H1 (cell line): ENCODE data around the gene RASSF9. TPM values are rescaled to one million over a fixed set of nuclear protein-coding genes. Genes with fewer than 3 reads are reported as not detected.

Experiments used
- CTCF ChIA-PET: fragments of 300-600 bp; sonication (Branson Sonifier 250); formaldehyde crosslinking; loops from one replicate; lab custom pipeline; 2021; ENCODE audit not compliant: partially characterized antibody; lab: Charles Lee
- POLR2A ChIA-PET: fragments of 300-600 bp; sonication (Branson Sonifier 250); formaldehyde crosslinking; loops from one replicate; lab custom pipeline; 2021; ENCODE audit warnings: inconsistent platforms; ENCODE audit not compliant: partially characterized antibody; lab: Charles Lee
- DNase-seq, 2 experiments: peaks; one replicate each; pipeline versions ENCODE4 v3.0.0 to v3.0.0-alpha.2; 2010 to 2022; ENCODE audit warnings: low spot score in 2 of 2, low read depth in 1 of 2, mixed read lengths in 1 of 2
- FAIRE-seq: peaks from 2 replicates; lab custom pipeline; 2011; peaks lifted over from hg19 to GRCh38; lab: Jason Lieb, UNC
- H2AFZ ChIP-seq: 2 replicates; pipeline ENCODE4 v1.8.1; 2012; ENCODE audit warnings: low read length, inconsistent platforms
- H2AK5ac ChIP-seq: 2 replicates; pipeline ENCODE4 v1.6.1; 2013; ENCODE audit warnings: low read depth, low read length
- H2BK120ac ChIP-seq: replicated peaks from 2 replicates; pipeline ENCODE3; 2013; ENCODE audit warnings: low read depth, low read length, inconsistent platforms
- H2BK12ac ChIP-seq: 2 replicates; pipeline ENCODE4 v1.6.1; 2013; ENCODE audit warnings: low read depth, low read length
- H2BK15ac ChIP-seq: 2 replicates; pipeline ENCODE4 v1.6.1; 2013; ENCODE audit warnings: low read length
- H2BK20ac ChIP-seq: 2 replicates; pipeline ENCODE4 v1.6.1; 2013; ENCODE audit warnings: low read length
- H2BK5ac ChIP-seq: 2 replicates; pipeline ENCODE4 v1.6.1; 2013; ENCODE audit warnings: low read depth, low read length
- H3K14ac ChIP-seq: 2 replicates; pipeline ENCODE4 v1.6.1; 2013; ENCODE audit warnings: inconsistent platforms; ENCODE audit not compliant: insufficient read length
- H3K18ac ChIP-seq: 2 replicates; pipeline ENCODE4 v1.6.1; 2013; ENCODE audit warnings: low read length; ENCODE audit errors: extremely low read depth
- H3K23ac ChIP-seq: 2 replicates; pipeline ENCODE4 v1.6.1; 2013; ENCODE audit warnings: inconsistent platforms; ENCODE audit not compliant: insufficient read length
- H3K23me2 ChIP-seq: 2 replicates; pipeline ENCODE4 v1.6.1; 2013; ENCODE audit warnings: low read depth, low read length
- H3K27ac ChIP-seq: 2 replicates; pipeline ENCODE4 v1.6.1; 2011; ENCODE audit warnings: low read depth, low read length, inconsistent platforms
- H3K27me3 ChIP-seq, 4 experiments: replicated peaks in 1 of 4; 1 replicate in 1 of 4; 2 replicates in 3 of 4; pipeline versions ENCODE4 v1.6.1 to v1.8.1; 2011 to 2013; ENCODE audit warnings: low read length in 3 of 4, mild to moderate bottlenecking in 3 of 4, inconsistent platforms in 2 of 4, mixed read lengths in 2 of 4, moderate library complexity in 1 of 4; ENCODE audit not compliant: control insufficient read depth in 3 of 4, insufficient read depth in 3 of 4; ENCODE audit errors: extremely low read depth in 1 of 4
- H3K36me3 ChIP-seq, 4 experiments: 2 replicates each; pipeline versions ENCODE4 v1.6.1 to v1.8.1; 2011 to 2013; ENCODE audit warnings: mild to moderate bottlenecking in 4 of 4, low read length in 3 of 4, moderate library complexity in 2 of 4, control low read depth in 1 of 4, inconsistent platforms in 1 of 4; ENCODE audit not compliant: insufficient read depth in 4 of 4, control insufficient read depth in 2 of 4
- H3K4ac ChIP-seq: replicated peaks from 2 replicates; pipeline ENCODE3; 2013; ENCODE audit warnings: low read length, low read depth, mixed read lengths, inconsistent platforms; ENCODE audit not compliant: insufficient read length
- H3K4me1 ChIP-seq, 4 experiments: replicated peaks in 1 of 4; 1 replicate in 1 of 4; 2 replicates in 3 of 4; pipeline versions ENCODE4 v1.6.1 to v1.8.1; 2011 to 2013; ENCODE audit warnings: low read length in 3 of 4, inconsistent platforms in 2 of 4, mixed read lengths in 1 of 4; ENCODE audit not compliant: insufficient read depth in 4 of 4, control insufficient read depth in 3 of 4
- H3K4me2 ChIP-seq, 2 experiments: 2 replicates each; pipeline versions ENCODE4 v1.6.1 to v1.8.1; 2011 to 2013; ENCODE audit warnings: low read depth in 2 of 2, low read length in 2 of 2, control low read depth in 1 of 2, inconsistent platforms in 1 of 2, mild to moderate bottlenecking in 1 of 2; ENCODE audit not compliant: insufficient read depth in 1 of 2
- H3K4me3 ChIP-seq, 4 experiments: fragments of 200-600, 300-600 bp in 1 of 4; sonication (generic), shearing (Covaris generic), sonication (Bioruptor Twin) in 1 of 4; 2 replicates each; pipeline versions ENCODE4 v1.5.1 to v1.8.1; 2011 to 2016; ENCODE audit warnings: low read length in 4 of 4, low read depth in 3 of 4, control low read depth in 2 of 4, inconsistent platforms in 2 of 4, mild to moderate bottlenecking in 2 of 4, mixed read lengths in 1 of 4, moderate library complexity in 1 of 4; ENCODE audit not compliant: insufficient read depth in 2 of 4; ENCODE audit errors: extremely low read depth in 1 of 4
- H3K56ac ChIP-seq: replicated peaks from 2 replicates; pipeline ENCODE3; 2013; ENCODE audit warnings: low read depth, mild to moderate bottlenecking, mixed read lengths, low read length, inconsistent platforms; ENCODE audit not compliant: insufficient read length
- H3K79me1 ChIP-seq: 2 replicates; pipeline ENCODE4 v1.6.1; 2013; ENCODE audit warnings: low read depth, low read length, control low read depth
- H3K79me2 ChIP-seq, 2 experiments: 2 replicates each; pipeline versions ENCODE4 v1.6.1 to v1.8.1; 2012 to 2013; ENCODE audit warnings: low read length in 2 of 2, mild to moderate bottlenecking in 2 of 2, inconsistent platforms in 1 of 2; ENCODE audit not compliant: insufficient read depth in 2 of 2, control insufficient read depth in 1 of 2
- H3K9ac ChIP-seq, 4 experiments: replicated peaks in 1 of 4; 1 replicate in 1 of 4; 2 replicates in 3 of 4; pipeline versions ENCODE4 v1.6.1 to v1.8.1; 2011 to 2013; ENCODE audit warnings: low read depth in 3 of 4, low read length in 3 of 4, control low read depth in 2 of 4, mild to moderate bottlenecking in 2 of 4, moderate library complexity in 2 of 4, inconsistent platforms in 1 of 4; ENCODE audit errors: extremely low read depth in 1 of 4
- H3K9me3 ChIP-seq, 2 experiments: 2 replicates each; pipeline versions ENCODE4 v1.6.1 to v1.8.1; 2012 to 2013; ENCODE audit warnings: mild to moderate bottlenecking in 2 of 2, moderate library complexity in 2 of 2, control low read depth in 1 of 2, inconsistent platforms in 1 of 2, low read depth in 1 of 2, low read length in 1 of 2, mixed read lengths in 1 of 2; ENCODE audit not compliant: insufficient read depth in 2 of 2
- H4K20me1 ChIP-seq, 2 experiments: replicated peaks in 1 of 2; 2 replicates each; pipeline versions ENCODE3 to v1.8.1; 2011 to 2013; ENCODE audit warnings: inconsistent platforms in 2 of 2, low read length in 2 of 2, mild to moderate bottlenecking in 1 of 2; ENCODE audit not compliant: insufficient read depth in 2 of 2, control insufficient read depth in 1 of 2
- H4K5ac ChIP-seq: 2 replicates; pipeline ENCODE4 v1.6.1; 2013; ENCODE audit warnings: low read length, low read depth, mixed read lengths, inconsistent platforms; ENCODE audit not compliant: insufficient read length
- H4K8ac ChIP-seq: 2 replicates; pipeline ENCODE4 v1.8.0; 2013; ENCODE audit warnings: mild to moderate bottlenecking, moderate library complexity, low read length, inconsistent platforms; ENCODE audit not compliant: insufficient read depth; ENCODE audit errors: extremely low read depth
- H4K91ac ChIP-seq: replicated peaks from 2 replicates; pipeline ENCODE3; 2013; ENCODE audit warnings: low read length, mixed read lengths, inconsistent platforms; ENCODE audit not compliant: insufficient read length
- ATF3 ChIP-seq: IDR thresholded peaks from 2 replicates; pipeline ENCODE4 v1.6.1; 2011; ENCODE audit warnings: low read depth, mild to moderate bottlenecking, low read length; ENCODE audit not compliant: insufficient read depth
- CBX5 ChIP-seq: fragments of 300-800, 300-1000 bp; sonication (generic); IDR thresholded peaks from 2 replicates; pipeline ENCODE4 v1.7.1; 2016; ENCODE audit warnings: antibody characterized with exemption, low read length, low read depth
- CEBPB ChIP-seq: IDR thresholded peaks from 2 replicates; pipeline ENCODE4 v1.6.1; 2012; ENCODE audit warnings: low read depth, low read length
- RNF2 ChIP-seq: fragments of 200-900, 300-1000 bp; sonication (generic); IDR thresholded peaks from 2 replicates; pipeline ENCODE4 v1.7.1; 2016; ENCODE audit warnings: borderline replicate concordance, low read depth, mild to moderate bottlenecking, antibody characterized with exemption, low read length; ENCODE audit not compliant: poor library complexity, severe bottlenecking; ENCODE audit errors: missing control alignments
- SIRT6 ChIP-seq: IDR thresholded peaks from one replicate; pipeline ENCODE4 v1.7.1; 2012; ENCODE audit warnings: low read length, inconsistent platforms
- SP4 ChIP-seq: IDR thresholded peaks from 2 replicates; pipeline ENCODE4 v1.6.1; 2012; ENCODE audit warnings: low read length, inconsistent platforms
- SRF ChIP-seq: IDR thresholded peaks from 2 replicates; pipeline ENCODE4 v1.6.1; 2011; ENCODE audit warnings: mild to moderate bottlenecking, low read depth, low read length, moderate library complexity
- SUZ12 ChIP-seq: fragments of 200-600 bp; sonication (generic); IDR thresholded peaks from 2 replicates; pipeline ENCODE4 v1.6.1; 2012; ENCODE audit warnings: mild to moderate bottlenecking, inconsistent platforms, low read length, moderate library complexity, mixed read lengths
- TAF1 ChIP-seq: IDR thresholded peaks from 2 replicates; pipeline ENCODE4 v1.6.1; 2011; ENCODE audit warnings: mild to moderate bottlenecking, low read depth, low read length
- TEAD4 ChIP-seq: IDR thresholded peaks from 2 replicates; pipeline ENCODE4 v1.6.1; 2012; ENCODE audit warnings: low read depth, low read length, inconsistent platforms, mixed read lengths
- polyA plus RNA-seq, 7 experiments: library from polyadenylated mRNA; depleted of rRNA in 3 of 7; stranded (reverse) in 5 of 7; unstranded in 2 of 7; fragments of >200 nt in 5 of 7; fragments of 200-250 nt in 2 of 7; gene quantifications; 1 replicate in 5 of 7; 2 replicates in 1 of 7; 4 replicates in 1 of 7; pipeline versions ENCODE4 v1.2.1 to v1.2.3, GENCODE V29; 2011 to 2013; ENCODE audit warnings: missing spikeins in 2 of 7, mixed read lengths in 2 of 7
- total RNA-seq: library from RNA; stranded (reverse); fragmentation: NEBNext Ultra II Directional; extraction: Animal tissue kit (Norgen Biotek cat#: 25700); gene quantifications from 2 replicates; pipeline ENCODE4 v1.2.1, GENCODE V29; 2021
- TF ChIP-seq, protein P1 (sequence below): IDR thresholded peaks from 2 replicates; pipeline ENCODE4 v1.6.1; 2012; ENCODE audit warnings: inconsistent platforms
- TF ChIP-seq, protein P2 (sequence below): IDR thresholded peaks from 2 replicates; pipeline ENCODE4 v1.6.1; 2012; ENCODE audit warnings: low read length, inconsistent platforms

Gene RASSF9
- total and polyA plus RNA-seq, 2 of the 8 experiments (the other 6 are each of a cell fraction or from before 2014, with no cell fraction given), result 0.06 to 0.39 TPM

GRCh38 chr12:85755760-85756159 is 80.4 kb downstream of the RASSF9 start:
- no peak overlapping the region for H4K91ac ChIP-seq
- no peak overlapping the region for H4K5ac ChIP-seq
- no peak overlapping the region for H3K4me3 ChIP-seq
- FAIRE-seq (no peak), DNase-seq (no peak)
- no peak overlapping the region for H3K4ac ChIP-seq
- H4K20me1 ChIP-seq, result no peaks in the 10 kb centered on the region
- no peak overlapping the region for H3K4me2 ChIP-seq
- H3K18ac ChIP-seq, result no peak overlapping the region
- H2BK20ac ChIP-seq, result no peak overlapping the region
- POLR2A ChIA-PET, result no interaction called here
- H3K23me2 ChIP-seq, result no peaks in the 10 kb centered on the region; the same call in 1 of the 2 replicates
- H3K79me2 ChIP-seq, result no peaks in the 10 kb centered on the region
- no peak overlapping the region for H2AFZ ChIP-seq
- no peak overlapping the region for H2BK12ac ChIP-seq
- H3K79me1 ChIP-seq, result no peaks in the 10 kb centered on the region
- no peak overlapping the region for H3K14ac ChIP-seq
- H4K8ac ChIP-seq, result no peak overlapping the region
- CTCF ChIA-PET, result interaction anchor here (1.0 kb wide), 1 partner anchor 115 kb away, joined by 3 read pairs; no protein-coding TSS in a partner anchor
- no peak overlapping the region for H3K27ac ChIP-seq
- H2BK120ac ChIP-seq, result no peak overlapping the region
- peaks cover 9 to 20% of the 10 kb centered on the region in 2 experiments for H3K9me3 ChIP-seq
- H2AK5ac ChIP-seq, result no peak overlapping the region
- peaks cover 0 to 4% (median 1%) of the 10 kb centered on the region in 4 experiments; a peak in 1 of 8 replicates for H3K36me3 ChIP-seq
- no peak overlapping the region for H2BK15ac ChIP-seq
- no peak overlapping the region for H2BK5ac ChIP-seq
- H3K23ac ChIP-seq, result no peak overlapping the region
- H3K4me1 ChIP-seq, result no peaks in the 10 kb centered on the region; a peak in 1 of 7 replicates
- no peaks in the 10 kb centered on the region for H3K27me3 ChIP-seq
- no peak overlapping the region for H3K9ac ChIP-seq
- no peak overlapping the region for H3K56ac ChIP-seq
- TF ChIP-seq SIRT6 (no peak), RNF2 (no peak), TAF1 (no peak), CBX5 (no peak), CEBPB (no peak), TEAD4 (no peak), SRF (no peak), SUZ12 (no peak), SP4 (no peak), ATF3 (no peak)
- TF ChIP-seq, protein P1, sequence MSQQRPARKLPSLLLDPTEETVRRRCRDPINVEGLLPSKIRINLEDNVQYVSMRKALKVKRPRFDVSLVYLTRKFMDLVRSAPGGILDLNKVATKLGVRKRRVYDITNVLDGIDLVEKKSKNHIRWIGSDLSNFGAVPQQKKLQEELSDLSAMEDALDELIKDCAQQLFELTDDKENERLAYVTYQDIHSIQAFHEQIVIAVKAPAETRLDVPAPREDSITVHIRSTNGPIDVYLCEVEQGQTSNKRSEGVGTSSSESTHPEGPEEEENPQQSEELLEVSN, result no peak
- TF ChIP-seq, protein P2, sequence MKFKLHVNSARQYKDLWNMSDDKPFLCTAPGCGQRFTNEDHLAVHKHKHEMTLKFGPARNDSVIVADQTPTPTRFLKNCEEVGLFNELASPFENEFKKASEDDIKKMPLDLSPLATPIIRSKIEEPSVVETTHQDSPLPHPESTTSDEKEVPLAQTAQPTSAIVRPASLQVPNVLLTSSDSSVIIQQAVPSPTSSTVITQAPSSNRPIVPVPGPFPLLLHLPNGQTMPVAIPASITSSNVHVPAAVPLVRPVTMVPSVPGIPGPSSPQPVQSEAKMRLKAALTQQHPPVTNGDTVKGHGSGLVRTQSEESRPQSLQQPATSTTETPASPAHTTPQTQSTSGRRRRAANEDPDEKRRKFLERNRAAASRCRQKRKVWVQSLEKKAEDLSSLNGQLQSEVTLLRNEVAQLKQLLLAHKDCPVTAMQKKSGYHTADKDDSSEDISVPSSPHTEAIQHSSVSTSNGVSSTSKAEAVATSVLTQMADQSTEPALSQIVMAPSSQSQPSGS, result no peak
